ENCODE measurements around the gene MIS18A.

MIS18A gene

GRCh38 chr21:32321480-32321879 is 42.6 kb upstream of the MIS18A start:
- Histone ChIP-seq H3K27me3 (replicated peaks) (no peaks in the 10 kb centered on the region), H3K4me3 (ENCODE audit: low read depth, low read length) (no peak overlapping the region), H3K27ac (no peak overlapping the region), H3K36me3 (replicated peaks) (peaks cover 88% of the 10 kb centered on the region)
- TF ChIP-seq CTCF (IDR thresholded peaks at IDR 0.05; ENCODE audit: low read depth, low read length, missing control alignments): no peak
- DNase-seq: no peak
- in situ Hi-C loops (cut with HindIII; ENCODE audit: low pct_ligation_motif_present, low sequenced_read_pairs): no loop called here

- no peak overlapping the region for H3K27ac ChIP-seq
- H3K36me3 ChIP-seq (replicated peaks): peaks cover 89% of the 10 kb centered on the region
- H3K27me3 ChIP-seq (replicated peaks): no peaks in the 10 kb centered on the region
- H3K4me3 ChIP-seq (ENCODE audit: low read depth, low read length): no peak overlapping the region
- DNase-seq: no peak
- in situ Hi-C loops (cut with HindIII; ENCODE audit: low pct_ligation_motif_present, low sequenced_read_pairs): no loop called here
- no peak for TF ChIP-seq CTCF (IDR thresholded peaks at IDR 0.05; ENCODE audit: low read depth, low read length, missing control alignments)
Measured at GRCh38 chr21:32320726-32321125, 41.9 kb upstream of the MIS18A start.

- in situ Hi-C loops (cut with HindIII; ENCODE audit: low pct_ligation_motif_present, low sequenced_read_pairs): no loop called here
- Histone ChIP-seq H3K27me3 (replicated peaks) (no peaks in the 10 kb centered on the region), H3K4me3 (ENCODE audit: low read depth, low read length) (no peak overlapping the region), H3K36me3 (replicated peaks) (peaks cover 83% of the 10 kb centered on the region), H3K27ac (no peak overlapping the region)
- TF ChIP-seq CTCF (IDR thresholded peaks at IDR 0.05; ENCODE audit: low read depth, low read length, missing control alignments): no peak
- DNase-seq: no peak
Measured at GRCh38 chr21:32320059-32320458, 41.2 kb upstream of the MIS18A start.

- Histone ChIP-seq H3K4me3 (ENCODE audit: low read depth, low read length) (no peak overlapping the region), H3K36me3 (replicated peaks) (peaks cover 84% of the 10 kb centered on the region), H3K27ac (no peak overlapping the region), H3K27me3 (replicated peaks) (no peaks in the 10 kb centered on the region)
- no peak for TF ChIP-seq CTCF (IDR thresholded peaks at IDR 0.05; ENCODE audit: low read depth, low read length, missing control alignments)
- DNase-seq: no peak
- in situ Hi-C loops (cut with HindIII; ENCODE audit: low pct_ligation_motif_present, low sequenced_read_pairs): no loop called here
Measured at GRCh38 chr21:32319012-32319411, 40.2 kb upstream of the MIS18A start.

GRCh38 chr21:32317726-32318125 is 38.9 kb upstream of the MIS18A start:
- in situ Hi-C loops (cut with HindIII; ENCODE audit: low pct_ligation_motif_present, low sequenced_read_pairs): no loop called here
- no peak for TF ChIP-seq CTCF (IDR thresholded peaks at IDR 0.05; ENCODE audit: low read depth, low read length, missing control alignments)
- no peak for DNase-seq
- peaks cover 81% of the 10 kb centered on the region for H3K36me3 ChIP-seq (replicated peaks)
- H3K27me3 ChIP-seq (replicated peaks): no peaks in the 10 kb centered on the region
- H3K27ac ChIP-seq: no peak overlapping the region
- H3K4me3 ChIP-seq (ENCODE audit: low read depth, low read length): no peak overlapping the region
